NT2/D1 (cell line): ENCODE results near the gene HPS3.
"Not testable (repeated sequence)": the region's sequence is repeated elsewhere in the genome, so short reads cannot be mapped to it uniquely, and the experiment has no call there.

Experiments used
- SUZ12 ChIP-seq: IDR thresholded peaks from 2 replicates; pipeline ENCODE4 v1.6.1; 2011; ENCODE audit not compliant: insufficient read length, insufficient read depth; ENCODE audit errors: extremely low read depth
- ZNF274 ChIP-seq: IDR thresholded peaks from 2 replicates; pipeline ENCODE4 v1.6.1; 2011; ENCODE audit warnings: mild to moderate bottlenecking, low read depth, low read length

- not testable (repeated sequence) for TF ChIP-seq ZNF274, SUZ12
Observed at GRCh38 chr3:149097987-149098386, 31.5 kb upstream of the HPS3 start.
